ENCODE measurements around the gene SLC52A3. TPM values are rescaled to one million over a fixed set of nuclear protein-coding genes. Genes with fewer than 3 reads are reported as not detected.

Gene SLC52A3
- total RNA-seq, 2 donors from 2014 or later = 15.6 to 19.7 TPM

DNA sequence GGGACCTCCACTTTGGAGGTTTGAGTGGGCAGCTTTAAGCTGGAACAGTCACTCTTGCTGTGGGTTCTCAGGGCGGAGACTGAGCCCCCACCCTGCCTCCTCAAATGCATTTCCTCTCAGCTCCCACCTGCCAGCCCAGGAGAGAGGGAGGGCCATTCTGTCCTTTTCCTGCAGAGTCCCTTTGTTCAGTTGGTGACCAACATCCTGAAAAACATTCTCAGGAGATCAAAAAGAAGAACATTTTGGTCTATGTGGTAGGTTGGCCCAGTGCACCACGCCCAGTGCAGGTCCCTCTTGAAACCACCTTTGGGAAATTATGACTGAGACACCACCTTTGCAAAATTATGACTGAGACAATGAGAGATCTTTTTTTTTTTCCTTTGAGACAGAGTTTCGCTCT lies 13.4 kb downstream of the SLC52A3 start:
- intact Hi-C loops (cut with DNase I) = no loop called here
- DNase-seq = no peak
- Histone ChIP-seq H3K9me3 (no peaks in the 10 kb centered on the region), H3K27ac (no peak overlapping the region), H3K27me3 (no peaks in the 10 kb centered on the region), H3K36me3 (no peaks in the 10 kb centered on the region), H3K4me1 (no peaks in the 10 kb centered on the region), H3K9ac (ENCODE audit: low read depth in 2 of 2, low read length in 2 of 2) (no peak overlapping the region), H3K4me3 (no peak overlapping the region)
- TF ChIP-seq CTCF (IDR thresholded peaks at IDR 0.05) = no peak

GRCh38 chr20:753897-754635 lies 14.2 kb downstream of the SLC52A3 start:
- intact Hi-C loops (cut with DNase I) = no loop called here
- TF ChIP-seq CTCF (IDR thresholded peaks at IDR 0.05) = no peak
- H3K9ac ChIP-seq (ENCODE audit: low read depth in 2 of 2, low read length in 2 of 2) = no peak overlapping the region
- H3K27ac ChIP-seq = no peak overlapping the region
- H3K36me3 ChIP-seq = no peaks in the 10 kb centered on the region
- no peaks in the 10 kb centered on the region for H3K27me3 ChIP-seq
- H3K9me3 ChIP-seq = no peaks in the 10 kb centered on the region
- no peak for DNase-seq
- H3K4me1 ChIP-seq = no peaks in the 10 kb centered on the region
- H3K4me3 ChIP-seq = no peak overlapping the region

DNA sequence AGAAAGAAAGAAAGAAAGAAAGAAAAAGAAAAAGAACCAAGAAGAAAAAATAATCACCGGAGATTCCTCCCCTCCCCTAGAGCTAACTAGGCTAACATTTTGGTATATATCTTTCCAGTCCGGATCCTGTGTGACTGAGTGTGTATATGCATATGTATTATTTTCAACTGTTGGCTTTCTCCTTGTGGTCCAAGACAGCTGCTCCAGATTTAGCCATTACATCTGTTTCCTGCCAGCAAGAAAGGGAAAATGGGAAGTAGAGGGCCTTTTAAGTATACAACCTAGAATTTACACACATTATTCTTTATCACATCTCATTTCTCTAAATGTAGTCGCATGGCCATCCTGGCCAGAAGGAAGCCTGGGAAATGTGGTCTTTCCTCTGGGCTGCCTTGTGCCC lies 15.2 kb downstream of the SLC52A3 start:
- no peak for DNase-seq
- no peak for TF ChIP-seq CTCF (IDR thresholded peaks at IDR 0.05)
- no peak overlapping the region for H3K4me3 ChIP-seq

GRCh38 chr20:752291-752690 lies 16.0 kb downstream of the SLC52A3 start:
- Histone ChIP-seq H3K27me3 (no peaks in the 10 kb centered on the region), H3K36me3 (no peaks in the 10 kb centered on the region), H3K9me3 (no peaks in the 10 kb centered on the region), H3K4me1 (no peaks in the 10 kb centered on the region), H3K4me3 (no peak overlapping the region), H3K9ac (ENCODE audit: low read depth in 2 of 2, low read length in 2 of 2) (no peak overlapping the region), H3K27ac (no peak overlapping the region)
- no peak for TF ChIP-seq CTCF (IDR thresholded peaks at IDR 0.05)
- intact Hi-C loops (cut with DNase I) = no loop called here
- DNase-seq = no peak

More for the DNA sequence above, 15.2 kb downstream of the SLC52A3 start:
- H3K9me3 ChIP-seq = no peaks in the 10 kb centered on the region
- no peaks in the 10 kb centered on the region for H3K36me3 ChIP-seq
- H3K9ac ChIP-seq (ENCODE audit: low read depth in 2 of 2, low read length in 2 of 2) = no peak overlapping the region
- no peaks in the 10 kb centered on the region for H3K4me1 ChIP-seq
- no peak overlapping the region for H3K27ac ChIP-seq
- H3K27me3 ChIP-seq = no peaks in the 10 kb centered on the region
- intact Hi-C loops (cut with DNase I) = no loop called here

DNA sequence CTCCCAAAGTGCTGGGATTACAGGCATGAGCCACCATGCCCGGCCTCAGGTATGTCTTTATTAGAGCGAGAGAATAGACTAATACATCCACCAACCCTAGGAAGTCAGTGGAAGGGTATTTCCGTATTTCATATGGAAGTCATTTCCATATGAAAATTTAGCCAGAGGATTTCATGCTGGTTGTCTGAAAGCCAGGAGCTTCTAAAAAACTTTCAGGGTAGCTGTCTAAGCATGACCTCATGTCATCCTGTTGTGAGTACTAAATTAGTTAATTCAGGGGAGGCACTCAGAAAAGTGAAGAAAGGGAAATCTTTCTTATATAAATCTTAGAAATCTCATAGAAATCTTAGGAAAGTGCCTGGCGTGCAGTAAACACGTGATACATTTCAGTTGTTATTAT lies 16.5 kb downstream of the SLC52A3 start:
- intact Hi-C loops (cut with DNase I) = no loop called here
- no peak for TF ChIP-seq CTCF (IDR thresholded peaks at IDR 0.05)
- Histone ChIP-seq H3K36me3 (no peaks in the 10 kb centered on the region), H3K4me3 (no peak overlapping the region), H3K27ac (no peak overlapping the region), H3K4me1 (no peaks in the 10 kb centered on the region), H3K27me3 (no peaks in the 10 kb centered on the region), H3K9ac (ENCODE audit: low read depth in 2 of 2, low read length in 2 of 2) (no peak overlapping the region), H3K9me3 (no peaks in the 10 kb centered on the region)
- no peak for DNase-seq
